Endothelial cell of umbilical vein (primary cell): Measurements from ENCODE around the gene PDE10A. TPM values are rescaled to one million over a fixed set of nuclear protein-coding genes. Genes with fewer than 3 reads are reported as not detected.

Source experiments
- BruUV-seq: library from RNA; stranded (reverse); fragments of 400-500 nt; replicated peaks from 2 replicates; lab custom pipeline; 2021; lab: Mats Ljungman, UMichigan
- CTCF ChIA-PET: fragments of 300-600, 350-600 bp; sonication (Branson Sonifier 250); formaldehyde crosslinking; loops from one replicate; lab custom pipeline; 2021; ENCODE audit warnings: antibody characterized with exemption, inconsistent platforms; lab: Charles Lee
- POLR2A ChIA-PET: fragments of 300-600, 350-600 bp; sonication (Branson Sonifier 250); formaldehyde crosslinking; loops from one replicate; lab custom pipeline; 2021; ENCODE audit warnings: antibody characterized with exemption, inconsistent platforms; lab: Charles Lee
- DNase-seq: peaks from one replicate; pipeline ENCODE4 v3.0.0-alpha.2; 2011; ENCODE audit warnings: low read depth, low spot score
- FAIRE-seq: peaks from 2 replicates; lab custom pipeline; 2011; peaks lifted over from hg19 to GRCh38; lab: Jason Lieb, UNC
- H2AFZ ChIP-seq: 2 replicates; pipeline ENCODE4 v1.6.0; 2012; ENCODE audit warnings: low read depth, low read length, control low read depth, inconsistent platforms
- H3K27ac ChIP-seq: 2 replicates; pipeline ENCODE4 v1.5.1; 2011; ENCODE audit warnings: low read depth, mild to moderate bottlenecking, control low read depth, low read length, moderate library complexity; ENCODE audit not compliant: insufficient read depth
- H3K27me3 ChIP-seq, 2 experiments: 2 replicates each; pipeline versions ENCODE4 v1.6.0 to v1.6.1; 2011; ENCODE audit warnings: low read length in 2 of 2, mixed read lengths in 1 of 2; ENCODE audit not compliant: control insufficient read depth in 2 of 2, insufficient read depth in 2 of 2
- H3K36me3 ChIP-seq, 2 experiments: 2 replicates in 1 of 2; 3 replicates in 1 of 2; pipeline ENCODE4 v1.5.1; 2011; ENCODE audit warnings: low read length in 2 of 2, mild to moderate bottlenecking in 1 of 2, moderate library complexity in 1 of 2; ENCODE audit not compliant: control insufficient read depth in 2 of 2, insufficient read depth in 2 of 2; ENCODE audit errors: extremely low read depth in 1 of 2
- H3K4me1 ChIP-seq: 3 replicates; pipeline ENCODE4 v1.5.1; 2011; ENCODE audit warnings: mild to moderate bottlenecking, low read length; ENCODE audit not compliant: control insufficient read depth, insufficient read depth; ENCODE audit errors: extremely low read depth
- H3K4me2 ChIP-seq: 2 replicates; pipeline ENCODE4 v1.6.1; 2011; ENCODE audit warnings: low read length, control low read depth, mixed read lengths; ENCODE audit not compliant: insufficient read depth
- H3K4me3 ChIP-seq, 3 experiments: fragments of 200-600 bp in 1 of 3; sonication (generic), shearing (Covaris generic) in 1 of 3; replicated peaks in 1 of 3; 2 replicates each; pipeline ENCODE4 v1.5.1; 2011 to 2016; ENCODE audit warnings: control low read depth in 3 of 3, low read length in 3 of 3, mild to moderate bottlenecking in 2 of 3, inconsistent platforms in 1 of 3, low read depth in 1 of 3, moderate library complexity in 1 of 3; ENCODE audit not compliant: insufficient read depth in 1 of 3
- H3K79me2 ChIP-seq: 2 replicates; pipeline ENCODE4 v1.6.0; 2012; ENCODE audit warnings: low read length, inconsistent platforms; ENCODE audit not compliant: control insufficient read depth, insufficient read depth
- H3K9ac ChIP-seq: replicated peaks from 2 replicates; pipeline ENCODE3; 2011; ENCODE audit warnings: low read length, control low read depth; ENCODE audit not compliant: insufficient read depth; ENCODE audit errors: extremely low read depth
- H3K9me1 ChIP-seq: replicated peaks from 3 replicates; pipeline ENCODE4 v1.6.0; 2011; ENCODE audit warnings: mild to moderate bottlenecking, low read length; ENCODE audit not compliant: control insufficient read depth, insufficient read depth; ENCODE audit errors: extremely low read depth
- H3K9me3 ChIP-seq: replicated peaks from 2 replicates; pipeline ENCODE4 v1.5.1; 2012; ENCODE audit warnings: low read length, inconsistent platforms; ENCODE audit not compliant: control insufficient read depth, insufficient read depth
- H4K20me1 ChIP-seq: replicated peaks from 2 replicates; pipeline ENCODE3; 2011; ENCODE audit warnings: mild to moderate bottlenecking, low read length; ENCODE audit not compliant: control insufficient read depth, insufficient read depth; ENCODE audit errors: extremely low read depth
- CTCF ChIP-seq, 2 donors: IDR thresholded peaks; 1 replicate in 1 of 2; 2 replicates in 1 of 2; pipeline ENCODE4 v1.5.1; 2011; ENCODE audit warnings: low read length in 2 of 2, mild to moderate bottlenecking in 2 of 2, moderate library complexity in 2 of 2, control low read depth in 1 of 2, inconsistent platforms in 1 of 2, low read depth in 1 of 2; ENCODE audit not compliant: insufficient read depth in 1 of 2; ENCODE audit errors: extremely low read depth in 1 of 2
- EZH2 ChIP-seq: IDR thresholded peaks from 2 replicates; pipeline ENCODE4 v1.6.1; 2012; ENCODE audit warnings: borderline replicate concordance, low read depth, mild to moderate bottlenecking, moderate library complexity, low read length, inconsistent platforms; ENCODE audit not compliant: severe bottlenecking
- FOS ChIP-seq: IDR thresholded peaks from 2 replicates; pipeline ENCODE4 v1.6.1; 2011; ENCODE audit warnings: mild to moderate bottlenecking, low read length, moderate library complexity, borderline replicate concordance; ENCODE audit not compliant: insufficient read depth
- GATA2 ChIP-seq: IDR thresholded peaks from 2 replicates; pipeline ENCODE4 v1.7.0; 2011; ENCODE audit warnings: low read depth, mild to moderate bottlenecking, moderate library complexity, mixed read lengths, low read length; ENCODE audit not compliant: insufficient read length, insufficient read depth
- JUN ChIP-seq: IDR thresholded peaks from 2 replicates; pipeline ENCODE4 v1.6.1; 2011; ENCODE audit warnings: borderline replicate concordance, low read depth; ENCODE audit not compliant: insufficient read length, insufficient read depth
- MAX ChIP-seq: IDR thresholded peaks from 2 replicates; pipeline ENCODE4 v1.6.1; 2011; ENCODE audit not compliant: insufficient read depth, insufficient read length
- MYC ChIP-seq: IDR thresholded peaks from one replicate; pipeline ENCODE4 v1.6.1; 2011; ENCODE audit warnings: mild to moderate bottlenecking, low read depth, low read length
- POLR2A ChIP-seq: IDR thresholded peaks from 2 replicates; pipeline ENCODE4 v1.6.1; 2012; ENCODE audit warnings: low read depth, mild to moderate bottlenecking, control low read depth, low read length
- POLR2AphosphoS5 ChIP-seq: IDR thresholded peaks from 2 replicates; pipeline ENCODE4 v1.6.1; 2012; ENCODE audit warnings: low read depth, mild to moderate bottlenecking, control low read depth, low read length, moderate library complexity; ENCODE audit not compliant: insufficient read depth
- dilution Hi-C: fragments of 300-500 bp; cut with MboI; formaldehyde crosslinking; loops from one replicate; pipeline ENCODE4 v1.15.0; 2019; ENCODE audit warnings: low sequenced_read_pairs; ENCODE audit not compliant: extremely low pct_ligation_motif_present
- intact Hi-C: fragments of 100-400 bp; cut with micrococcal nuclease; formaldehyde crosslinking; loops from one replicate; pipeline ENCODE4 v1.10.0; 2022
- polyA plus RNA-seq, 4 experiments: library from polyadenylated mRNA; depleted of rRNA in 3 of 4; stranded (reverse) in 3 of 4; unstranded in 1 of 4; fragments of >200 nt; gene quantifications; 2 replicates each; pipeline versions ENCODE4 v1.2.1 to v1.2.3, GENCODE V29; 2011 to 2012; ENCODE audit warnings: missing spikeins in 1 of 4
- total RNA-seq: library from RNA; stranded (reverse); gene quantifications from 2 replicates; pipeline ENCODE4 v1.2.3, GENCODE V29; 2021

The PDE10A gene
- total and polyA plus RNA-seq, 2 donors (not counting 3 experiments of a cell fraction or from before 2014, with no cell fraction given) = 0.86 to 2.9 TPM

GRCh38 chr6:165689699-165690098, 26.7 kb upstream of the PDE10A start:
- Histone ChIP-seq H3K9ac (no peak overlapping the region), H4K20me1 (no peaks in the 10 kb centered on the region), H3K27me3 (peaks cover 0 to 2% of the 10 kb centered on the region in 2 experiments), H3K27ac (no peak overlapping the region), H3K4me1 (no peaks in the 10 kb centered on the region), H2AFZ (no peak overlapping the region), H3K79me2 (no peaks in the 10 kb centered on the region), H3K4me3 (no peak overlapping the region), H3K9me3 (no peaks in the 10 kb centered on the region), H3K4me2 (no peak overlapping the region), H3K9me1 (no peaks in the 10 kb centered on the region), H3K36me3 (no peaks in the 10 kb centered on the region)
- ChIA-PET POLR2A (no interaction called here), CTCF (interaction anchor here (0.7 to 1.5 kb wide), 6 partner anchors 13 to 250 kb away, joined by 3 to 10 read pairs (median 4); no protein-coding TSS in a partner anchor)
- FAIRE-seq (no peak), DNase-seq (no peak)
- BruUV-seq = no TSS peak
- intact Hi-C loops (loop anchor here (1.0 kb wide), 1 partner anchor 39 kb away; no protein-coding TSS in a partner anchor), dilution Hi-C loops (no loop called here)
- no peak for TF ChIP-seq CTCF (IDR thresholded peaks at IDR 0.05; ENCODE audit: extremely low read depth in 1 of 2, insufficient read depth in 1 of 2, low read depth in 1 of 2, low read length in 2 of 2)
- TF ChIP-seq MYC = no peak
- no peak for TF ChIP-seq FOS
- TF ChIP-seq MAX = no peak
- TF ChIP-seq EZH2 = no peak
- no peak for TF ChIP-seq POLR2AphosphoS5
- no peak for TF ChIP-seq GATA2
- TF ChIP-seq JUN = no peak
- TF ChIP-seq POLR2A = no peak
